DMS153 treated with DMSO at 0.1 percent for 48 hours (cell line): Measurements from ENCODE around the gene AIF1.

Experiments
- DNase-seq: peaks from one replicate; lab custom pipeline; 2025; ENCODE audit not compliant: unreplicated experiment; lab: John Stamatoyannopoulos, UW

AIF1 gene

GRCh38 chr6:31620586-31621319 lies 5.7 kb downstream of the AIF1 start, which contains the start of gene PRRC2A:
Gene PRRC2A (plus strand): TSS chr6:31620715. CDS start chr6:31622790, 2,075 bp downstream.
- DNase-seq: peak; percentile 30

- no peak for DNase-seq
Observed at GRCh38 chr6:31621320-31621939, 6.4 kb downstream of the AIF1 start.

GRCh38 chr6:31621991-31622390 lies 7.0 kb downstream of the AIF1 start:
- DNase-seq: no peak

- DNase-seq: no peak
Observed at GRCh38 chr6:31622684-31623091, 7.7 kb downstream of the AIF1 start.

- DNase-seq: no peak
Observed at GRCh38 chr6:31624070-31624469, 9.0 kb downstream of the AIF1 start.

GRCh38 chr6:31626952-31627351 lies 11.9 kb downstream of the AIF1 start:
- no peak for DNase-seq

- DNase-seq: no peak
Observed at GRCh38 chr6:31627690-31628287, 12.8 kb downstream of the AIF1 start.

GRCh38 chr6:31629014-31629413 lies 14.0 kb downstream of the AIF1 start:
- DNase-seq: no peak

- no peak for DNase-seq
Observed at GRCh38 chr6:31630177-31630934, 15.3 kb downstream of the AIF1 start.

- no peak for DNase-seq
Observed at GRCh38 chr6:31631209-31631608, 16.2 kb downstream of the AIF1 start.

GRCh38 chr6:31631681-31632278 lies 16.7 kb downstream of the AIF1 start:
- no peak for DNase-seq

GRCh38 chr6:31632279-31632946 lies 17.4 kb downstream of the AIF1 start:
- DNase-seq: no peak

GRCh38 chr6:31633447-31633846 lies 18.4 kb downstream of the AIF1 start:
- no peak for DNase-seq

- DNase-seq: no peak
Observed at GRCh38 chr6:31634131-31634530, 19.1 kb downstream of the AIF1 start.

- DNase-seq: no peak
Observed at GRCh38 chr6:31634969-31635575, 20.0 kb downstream of the AIF1 start.

- DNase-seq: no peak
Observed at GRCh38 chr6:31636698-31637596, 21.9 kb downstream of the AIF1 start.

GRCh38 chr6:31639043-31639442 lies 24.0 kb downstream of the AIF1 start:
- no peak for DNase-seq

GRCh38 chr6:31639449-31639861 lies 24.4 kb downstream of the AIF1 start:
- no peak for DNase-seq

- DNase-seq: no peak
Observed at GRCh38 chr6:31640612-31641011, 25.6 kb downstream of the AIF1 start.
